ENCODE results near the gene TDP1.

TDP1 gene

DNA sequence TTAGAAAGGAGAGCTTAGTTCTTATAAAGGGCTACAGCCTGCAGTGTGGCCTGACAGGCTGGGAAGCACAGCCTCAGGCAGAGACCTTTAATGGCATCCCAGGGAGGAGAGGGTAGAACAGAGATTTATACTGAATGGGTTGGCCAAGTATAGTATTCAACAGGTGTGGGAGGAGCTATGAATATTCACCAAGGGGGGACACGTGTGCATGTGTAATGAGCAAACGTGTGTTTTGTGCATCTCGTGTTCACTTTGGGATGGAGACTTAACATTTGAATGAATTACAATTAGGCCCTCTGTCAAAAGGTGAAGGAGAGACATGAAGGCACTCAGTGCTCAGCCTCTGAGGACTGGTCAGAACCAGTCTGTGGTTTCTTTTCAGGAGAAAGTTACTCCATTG lies 5.2 kb downstream of the TDP1 start:
- H3K9ac ChIP-seq (ENCODE audit: low read length): no peak overlapping the region
- H3F3A ChIP-seq (ENCODE audit: insufficient read depth, low read length): no peaks in the 10 kb centered on the region
- no peak overlapping the region for H2AFZ ChIP-seq (ENCODE audit: low read length)
- no peak overlapping the region for H3K4me3 ChIP-seq (ENCODE audit: low read depth, low read length, poor library complexity, severe bottlenecking)
- no peaks in the 10 kb centered on the region for H3K79me2 ChIP-seq (ENCODE audit: insufficient read depth, low read length)
- TF ChIP-seq, protein P1, sequence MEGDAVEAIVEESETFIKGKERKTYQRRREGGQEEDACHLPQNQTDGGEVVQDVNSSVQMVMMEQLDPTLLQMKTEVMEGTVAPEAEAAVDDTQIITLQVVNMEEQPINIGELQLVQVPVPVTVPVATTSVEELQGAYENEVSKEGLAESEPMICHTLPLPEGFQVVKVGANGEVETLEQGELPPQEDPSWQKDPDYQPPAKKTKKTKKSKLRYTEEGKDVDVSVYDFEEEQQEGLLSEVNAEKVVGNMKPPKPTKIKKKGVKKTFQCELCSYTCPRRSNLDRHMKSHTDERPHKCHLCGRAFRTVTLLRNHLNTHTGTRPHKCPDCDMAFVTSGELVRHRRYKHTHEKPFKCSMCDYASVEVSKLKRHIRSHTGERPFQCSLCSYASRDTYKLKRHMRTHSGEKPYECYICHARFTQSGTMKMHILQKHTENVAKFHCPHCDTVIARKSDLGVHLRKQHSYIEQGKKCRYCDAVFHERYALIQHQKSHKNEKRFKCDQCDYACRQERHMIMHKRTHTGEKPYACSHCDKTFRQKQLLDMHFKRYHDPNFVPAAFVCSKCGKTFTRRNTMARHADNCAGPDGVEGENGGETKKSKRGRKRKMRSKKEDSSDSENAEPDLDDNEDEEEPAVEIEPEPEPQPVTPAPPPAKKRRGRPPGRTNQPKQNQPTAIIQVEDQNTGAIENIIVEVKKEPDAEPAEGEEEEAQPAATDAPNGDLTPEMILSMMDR (IDR thresholded peaks at IDR 0.05; ENCODE audit: low read length): no peak
- TF ChIP-seq EZH2 (IDR thresholded peaks at IDR 0.05; ENCODE audit: borderline replicate concordance, low read length): no peak
- H3K9me3 ChIP-seq (ENCODE audit: low read length): 0 out of 2 replicates have a peak, but pooled peaks cover 9% of the 10 kb centered on the region
- no peak overlapping the region for H3K4me2 ChIP-seq (ENCODE audit: low read length)
- no peaks in the 10 kb centered on the region for H3K9me2 ChIP-seq (ENCODE audit: low read depth, low read length)
- H4K20me1 ChIP-seq (ENCODE audit: insufficient read depth, low read length): no peaks in the 10 kb centered on the region
- H3K27me3 ChIP-seq (ENCODE audit: insufficient read depth, low read length): no peaks in the 10 kb centered on the region
- peaks cover 73% of the 10 kb centered on the region for H3K36me3 ChIP-seq (ENCODE audit: insufficient read depth, low read length)
- no peak overlapping the region for H3K27ac ChIP-seq (ENCODE audit: low read depth, low read length, poor library complexity, severe bottlenecking)
- peaks cover 9% of the 10 kb centered on the region for H3K4me1 ChIP-seq (ENCODE audit: insufficient read depth, low read length, severe bottlenecking)

DNA sequence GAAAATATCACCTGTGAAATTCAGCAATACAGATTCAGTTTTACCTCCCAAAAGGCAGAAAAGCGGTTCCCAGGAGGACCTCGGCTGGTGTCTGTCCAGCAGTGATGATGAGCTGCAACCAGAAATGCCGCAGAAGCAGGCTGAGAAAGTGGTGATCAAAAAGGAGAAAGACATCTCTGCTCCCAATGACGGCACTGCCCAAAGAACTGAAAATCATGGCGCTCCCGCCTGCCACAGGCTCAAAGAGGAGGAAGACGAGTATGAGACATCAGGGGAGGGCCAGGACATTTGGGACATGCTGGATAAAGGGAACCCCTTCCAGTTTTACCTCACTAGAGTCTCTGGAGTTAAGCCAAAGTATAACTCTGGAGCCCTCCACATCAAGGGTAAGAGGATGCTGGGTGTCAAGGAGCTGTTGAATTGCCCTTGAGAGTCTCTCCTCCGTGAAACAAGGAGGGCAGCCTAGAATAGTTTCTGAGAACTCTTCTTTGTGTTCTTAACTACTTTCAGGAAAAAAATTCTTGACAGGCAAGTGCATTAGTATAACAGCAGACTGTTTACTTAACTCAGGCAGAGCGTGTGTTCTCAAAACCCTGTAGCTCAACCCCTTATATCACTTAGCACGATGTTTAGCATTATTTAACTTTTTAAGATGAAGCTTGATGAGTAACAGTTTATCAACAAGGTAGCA lies 7.7 kb downstream of the TDP1 start:
- Histone ChIP-seq H3K79me2 (ENCODE audit: insufficient read depth, low read length) (no peaks in the 10 kb centered on the region), H3K9me3 (ENCODE audit: low read length) (no peaks in the 10 kb centered on the region), H2AFZ (ENCODE audit: low read length) (no peak overlapping the region), H3K27me3 (ENCODE audit: insufficient read depth, low read length) (no peaks in the 10 kb centered on the region), H3K9ac (ENCODE audit: low read length) (no peak overlapping the region), H3K4me3 (ENCODE audit: low read depth, low read length, poor library complexity, severe bottlenecking) (no peak overlapping the region), H4K20me1 (ENCODE audit: insufficient read depth, low read length) (no peaks in the 10 kb centered on the region), H3F3A (ENCODE audit: insufficient read depth, low read length) (no peaks in the 10 kb centered on the region), H3K4me1 (ENCODE audit: insufficient read depth, low read length, severe bottlenecking) (no peaks in the 10 kb centered on the region), H3K4me2 (ENCODE audit: low read length) (no peak overlapping the region), H3K9me2 (ENCODE audit: low read depth, low read length) (no peaks in the 10 kb centered on the region), H3K36me3 (ENCODE audit: insufficient read depth, low read length) (peaks cover 81% of the 10 kb centered on the region), H3K27ac (ENCODE audit: low read depth, low read length, poor library complexity, severe bottlenecking) (no peak overlapping the region)
- TF ChIP-seq, protein P1 (IDR thresholded peaks at IDR 0.05; ENCODE audit: low read length): no peak
- TF ChIP-seq EZH2 (IDR thresholded peaks at IDR 0.05; ENCODE audit: borderline replicate concordance, low read length): no peak

DNA sequence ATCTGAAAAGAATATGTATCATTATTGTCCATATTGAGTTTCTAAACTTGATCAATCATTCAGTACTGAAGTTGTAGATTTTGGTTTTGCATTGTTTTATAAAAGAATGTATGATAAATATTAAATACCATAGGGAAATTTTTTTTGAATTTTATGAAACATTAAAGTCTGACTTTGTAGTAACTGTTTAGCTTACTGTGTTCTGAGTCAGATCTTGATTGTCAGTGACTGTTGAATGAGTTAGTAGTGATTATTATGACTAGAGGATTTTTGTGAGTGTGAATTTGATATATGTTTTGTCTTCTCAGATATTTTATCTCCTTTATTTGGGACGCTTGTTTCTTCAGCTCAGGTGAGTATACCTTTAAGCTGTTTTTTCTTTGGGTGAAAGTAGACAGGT lies 10.1 kb downstream of the TDP1 start:
- H3K9ac ChIP-seq (ENCODE audit: low read length): no peak overlapping the region
- no peaks in the 10 kb centered on the region for H4K20me1 ChIP-seq (ENCODE audit: insufficient read depth, low read length)
- H2AFZ ChIP-seq (ENCODE audit: low read length): no peak overlapping the region
- H3K9me2 ChIP-seq (ENCODE audit: low read depth, low read length): no peaks in the 10 kb centered on the region
- no peak overlapping the region for H3K27ac ChIP-seq (ENCODE audit: low read depth, low read length, poor library complexity, severe bottlenecking)
- no peak overlapping the region for H3K4me2 ChIP-seq (ENCODE audit: low read length)
- H3K4me1 ChIP-seq (ENCODE audit: insufficient read depth, low read length, severe bottlenecking): no peaks in the 10 kb centered on the region
- H3K36me3 ChIP-seq (ENCODE audit: insufficient read depth, low read length): peaks cover 83% of the 10 kb centered on the region
- H3K4me3 ChIP-seq (ENCODE audit: low read depth, low read length, poor library complexity, severe bottlenecking): no peak overlapping the region
- H3K79me2 ChIP-seq (ENCODE audit: insufficient read depth, low read length): no peaks in the 10 kb centered on the region
- H3K27me3 ChIP-seq (ENCODE audit: insufficient read depth, low read length): no peaks in the 10 kb centered on the region
- H3F3A ChIP-seq (ENCODE audit: insufficient read depth, low read length): no peaks in the 10 kb centered on the region
- H3K9me3 ChIP-seq (ENCODE audit: low read length): no peaks in the 10 kb centered on the region
- TF ChIP-seq, protein P1 (IDR thresholded peaks at IDR 0.05; ENCODE audit: low read length): no peak
- no peak for TF ChIP-seq EZH2 (IDR thresholded peaks at IDR 0.05; ENCODE audit: borderline replicate concordance, low read length)

Data from OCI-LY1 (cell line).